ENCODE measurements around the gene GSN.
A peak's percentile ranks its signal among the peaks of the same experiment; 100 is the strongest.

The GSN gene

GRCh38 chr9:121242219-121242958 is 25.6 kb upstream of the GSN start:
- in situ Hi-C loops (cut with HindIII; ENCODE audit: low sequenced_read_pairs): loop anchor here (25.0 kb wide), 1 partner anchor 170 kb away; no protein-coding TSS in a partner anchor
- DNase-seq (ENCODE audit: low read depth): no peak
- TF ChIP-seq, protein P1, sequence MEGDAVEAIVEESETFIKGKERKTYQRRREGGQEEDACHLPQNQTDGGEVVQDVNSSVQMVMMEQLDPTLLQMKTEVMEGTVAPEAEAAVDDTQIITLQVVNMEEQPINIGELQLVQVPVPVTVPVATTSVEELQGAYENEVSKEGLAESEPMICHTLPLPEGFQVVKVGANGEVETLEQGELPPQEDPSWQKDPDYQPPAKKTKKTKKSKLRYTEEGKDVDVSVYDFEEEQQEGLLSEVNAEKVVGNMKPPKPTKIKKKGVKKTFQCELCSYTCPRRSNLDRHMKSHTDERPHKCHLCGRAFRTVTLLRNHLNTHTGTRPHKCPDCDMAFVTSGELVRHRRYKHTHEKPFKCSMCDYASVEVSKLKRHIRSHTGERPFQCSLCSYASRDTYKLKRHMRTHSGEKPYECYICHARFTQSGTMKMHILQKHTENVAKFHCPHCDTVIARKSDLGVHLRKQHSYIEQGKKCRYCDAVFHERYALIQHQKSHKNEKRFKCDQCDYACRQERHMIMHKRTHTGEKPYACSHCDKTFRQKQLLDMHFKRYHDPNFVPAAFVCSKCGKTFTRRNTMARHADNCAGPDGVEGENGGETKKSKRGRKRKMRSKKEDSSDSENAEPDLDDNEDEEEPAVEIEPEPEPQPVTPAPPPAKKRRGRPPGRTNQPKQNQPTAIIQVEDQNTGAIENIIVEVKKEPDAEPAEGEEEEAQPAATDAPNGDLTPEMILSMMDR (IDR thresholded peaks at IDR 0.05; ENCODE audit: low read depth, low read length, missing control alignments): no peak
- no peak overlapping the region for H3K4me3 ChIP-seq (ENCODE audit: low read depth, low read length)

DNA sequence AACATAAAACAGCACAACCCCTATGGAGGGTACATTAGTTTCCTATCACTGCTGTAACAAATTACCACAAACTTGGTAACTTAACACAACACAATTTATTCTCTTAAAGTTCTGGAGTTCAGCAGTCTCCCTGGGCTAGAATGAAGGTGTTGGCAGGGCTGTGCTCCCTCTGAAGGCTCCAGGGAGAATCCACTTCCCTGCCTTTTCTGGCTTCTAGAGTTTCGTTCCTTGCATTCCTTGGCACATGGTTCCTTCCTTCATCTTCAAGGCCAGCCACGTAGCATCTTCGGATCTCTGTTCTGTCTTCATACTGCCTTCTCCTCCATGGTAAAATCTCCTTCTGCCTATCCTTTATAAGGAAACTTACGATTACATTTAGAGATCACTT is 25.0 kb upstream of the GSN start:
- in situ Hi-C loops (cut with HindIII; ENCODE audit: low sequenced_read_pairs): loop anchor here (25.0 kb wide), 1 partner anchor 169 kb away; no protein-coding TSS in a partner anchor
- DNase-seq (ENCODE audit: low read depth): no peak
- TF ChIP-seq, protein P1 (IDR thresholded peaks at IDR 0.05; ENCODE audit: low read depth, low read length, missing control alignments): no peak
- no peak overlapping the region for H3K4me3 ChIP-seq (ENCODE audit: low read depth, low read length)

- TF ChIP-seq, protein P1 (IDR thresholded peaks at IDR 0.05; ENCODE audit: low read depth, low read length, missing control alignments): no peak
- DNase-seq (ENCODE audit: low read depth): peak; percentile 55
- H3K4me3 ChIP-seq (ENCODE audit: low read depth, low read length): no peak overlapping the region
These were observed 21.0 kb upstream of the GSN start for GRCh38 chr9:121246821-121247561.

DNA sequence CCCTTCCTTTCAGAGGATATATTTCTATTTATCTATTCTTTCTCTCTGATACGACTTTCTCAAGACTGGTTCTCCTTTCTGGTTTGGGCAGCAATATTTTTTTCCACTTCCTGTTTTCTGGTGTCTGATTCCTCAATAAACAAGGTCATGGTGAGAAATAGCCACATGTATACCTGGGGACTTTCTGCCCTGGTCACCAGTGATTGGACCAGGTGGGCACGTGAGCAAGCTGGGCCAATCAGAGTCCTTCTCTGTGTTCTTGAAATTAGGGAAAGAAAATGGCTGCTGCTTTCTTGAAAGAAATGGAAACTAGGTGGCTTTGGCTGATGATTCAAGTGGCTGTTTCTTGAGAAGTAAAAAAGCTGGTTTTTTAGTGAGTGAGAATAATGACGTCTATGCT is 18.4 kb upstream of the GSN start:
- in situ Hi-C loops (cut with HindIII; ENCODE audit: low sequenced_read_pairs): loop anchor here (5.0 to 25.0 kb wide), 2 partner anchors 82 to 163 kb away; no protein-coding TSS in a partner anchor
- TF ChIP-seq, protein P1 (IDR thresholded peaks at IDR 0.05; ENCODE audit: low read depth, low read length, missing control alignments): no peak
- no peak for DNase-seq (ENCODE audit: low read depth)
- H3K4me3 ChIP-seq (ENCODE audit: low read depth, low read length): no peak overlapping the region

More at GRCh38 chr9:121246821-121247561, 21.0 kb upstream of the GSN start:
- in situ Hi-C loops (cut with HindIII; ENCODE audit: low sequenced_read_pairs): loop anchor here (5.0 to 25.0 kb wide), 2 partner anchors 80 to 165 kb away; no protein-coding TSS in a partner anchor

GRCh38 chr9:121252104-121252851 is 15.7 kb upstream of the GSN start:
- no peak overlapping the region for H3K4me3 ChIP-seq (ENCODE audit: low read depth, low read length)

More at GRCh38 chr9:121252104-121252851, 15.7 kb upstream of the GSN start:
- DNase-seq (ENCODE audit: low read depth): no peak
- TF ChIP-seq, protein P1 (IDR thresholded peaks at IDR 0.05; ENCODE audit: low read depth, low read length, missing control alignments): no peak
- in situ Hi-C loops (cut with HindIII; ENCODE audit: low sequenced_read_pairs): no loop called here
